Glomerular visceral epithelial cell (primary cell): ENCODE data around the gene LRRK1.
A peak's percentile ranks its signal among the peaks of the same experiment; 100 is the strongest.
"Not testable (repeated sequence)": the region's sequence is repeated elsewhere in the genome, so short reads cannot be mapped to it uniquely, and the experiment has no call there.

Experiments used
- DNase-seq: peaks from one replicate; pipeline ENCODE4 v3.0.0-alpha.2; 2016; ENCODE audit errors: extremely low spot score

LRRK1 gene

DNA sequence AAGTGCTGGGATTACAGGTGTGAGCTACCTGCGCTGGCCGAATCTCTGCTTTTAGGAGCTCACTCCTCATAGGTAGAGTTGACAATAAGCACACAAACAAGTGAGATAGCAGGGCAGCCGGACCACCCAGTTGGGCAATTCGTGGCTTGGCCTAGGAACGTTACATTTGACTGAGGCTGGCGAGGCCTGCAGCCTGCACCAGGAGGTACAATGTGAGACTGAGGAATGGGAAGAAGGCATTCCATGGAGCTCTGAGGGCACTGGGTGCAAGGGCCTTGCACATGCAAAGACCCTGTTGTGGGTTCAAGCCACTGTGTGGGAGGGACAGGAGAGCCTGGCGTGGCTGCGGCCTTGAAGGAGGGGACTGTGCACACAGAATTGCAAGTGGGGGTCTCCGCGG lies 152.5 kb downstream of the LRRK1 start:
- DNase-seq: no peak

DNA sequence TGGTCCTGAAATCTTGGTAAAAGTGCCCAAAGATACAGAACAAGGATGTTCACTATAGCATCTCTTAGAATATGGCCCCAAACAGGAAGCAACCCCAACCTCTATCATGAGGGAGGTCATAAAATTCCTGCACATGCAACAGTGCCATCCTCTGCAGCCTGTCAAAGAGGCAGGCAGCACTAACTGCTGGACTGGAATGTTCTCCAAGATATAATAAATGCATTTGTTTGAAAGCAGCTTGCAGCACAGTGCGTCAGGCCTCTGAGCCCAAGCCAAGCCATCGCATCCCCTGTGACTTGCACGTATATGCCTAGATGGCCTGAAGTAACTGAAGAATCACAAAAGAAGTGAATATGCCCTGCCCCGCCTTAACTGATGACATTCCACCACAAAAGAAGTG lies 153.1 kb downstream of the LRRK1 start:
- DNase-seq: not testable (repeated sequence)

DNA sequence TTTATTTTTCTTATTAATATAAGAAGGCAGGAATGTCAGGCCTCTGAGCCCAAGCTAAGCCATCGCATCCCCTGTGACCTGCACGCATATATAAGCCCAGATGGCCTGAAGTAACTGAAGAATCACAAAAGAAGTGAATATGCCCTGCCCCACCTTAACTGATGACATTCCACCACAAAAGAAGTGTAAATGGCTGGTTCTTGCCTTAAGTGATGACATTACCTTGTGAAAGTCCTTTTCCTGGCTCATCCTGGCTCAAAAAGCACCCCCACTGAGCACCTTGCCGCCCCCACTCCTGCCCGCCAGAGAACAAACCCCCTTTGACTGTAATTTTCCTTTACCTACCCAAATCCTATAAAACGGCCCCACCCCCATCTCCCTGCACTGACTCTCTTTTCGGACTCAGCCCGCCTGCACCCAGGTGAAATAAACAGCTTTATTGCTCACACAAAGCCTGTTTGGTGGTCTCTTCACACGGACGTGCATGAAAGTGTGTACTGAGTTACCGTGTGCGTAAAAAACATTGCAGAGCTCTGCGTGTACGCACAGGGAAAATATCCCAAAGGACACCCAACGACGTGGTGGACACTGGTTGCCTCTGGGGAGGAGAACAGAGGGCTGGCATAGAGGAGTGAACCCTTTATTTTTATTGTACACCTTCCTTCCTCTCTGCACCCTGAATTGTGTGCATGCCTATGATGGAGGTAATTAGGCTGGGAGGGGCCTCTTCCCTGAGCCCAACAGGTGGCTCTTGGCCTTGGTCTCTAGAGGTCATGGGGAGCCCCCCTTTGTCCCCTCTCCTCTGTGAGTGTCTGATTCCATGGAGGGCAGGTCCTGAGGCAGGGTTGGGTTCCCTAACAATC lies 158.9 kb downstream of the LRRK1 start:
- DNase-seq: not testable (repeated sequence)

DNA sequence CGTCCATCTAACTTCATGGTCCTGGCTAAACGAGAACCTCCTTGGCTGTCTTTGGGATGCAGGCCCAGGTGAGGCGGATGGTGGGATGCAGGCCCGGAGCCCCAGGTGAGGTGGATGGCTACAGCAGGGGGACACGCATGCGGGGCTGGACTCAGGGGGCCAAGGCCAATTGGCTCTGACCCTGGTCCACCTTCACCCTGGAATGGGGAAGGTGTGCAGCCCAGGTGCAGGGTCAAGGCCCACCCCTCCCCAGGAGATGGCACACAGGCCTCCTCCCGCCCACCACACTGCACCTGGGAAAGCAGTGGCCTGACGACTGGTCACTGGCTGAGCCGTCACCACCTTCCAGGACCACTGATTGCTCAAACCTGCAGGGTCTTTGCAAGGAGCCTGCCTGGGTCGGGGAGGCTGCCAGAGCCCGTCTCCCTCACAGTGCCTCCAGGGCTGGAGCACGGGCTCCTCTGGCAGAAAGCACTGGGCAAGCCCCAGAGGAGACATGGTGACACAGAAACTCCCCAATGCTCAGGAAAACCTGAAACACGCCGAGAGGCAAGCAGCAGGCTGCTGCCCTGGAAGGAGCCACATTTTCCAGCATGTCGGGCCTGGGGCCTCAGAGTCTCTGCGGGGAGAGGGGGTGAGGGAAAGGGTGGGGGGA lies 159.6 kb downstream of the LRRK1 start:
- no peak for DNase-seq

DNA sequence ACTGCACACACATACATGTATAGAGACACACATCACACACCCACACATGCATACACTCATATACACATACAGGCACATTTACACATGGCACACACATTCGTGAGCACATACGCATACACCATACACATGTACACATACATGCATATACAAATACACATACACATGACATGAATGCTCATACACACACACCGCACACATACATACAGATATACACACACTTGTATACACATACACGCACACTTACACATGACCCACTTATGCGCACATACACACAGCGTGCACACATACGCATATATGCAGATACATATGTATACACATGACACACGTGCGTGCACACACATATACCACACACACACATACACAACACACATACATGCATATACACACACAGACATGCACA lies 162.7 kb downstream of the LRRK1 start:
- DNase-seq: no peak

DNA sequence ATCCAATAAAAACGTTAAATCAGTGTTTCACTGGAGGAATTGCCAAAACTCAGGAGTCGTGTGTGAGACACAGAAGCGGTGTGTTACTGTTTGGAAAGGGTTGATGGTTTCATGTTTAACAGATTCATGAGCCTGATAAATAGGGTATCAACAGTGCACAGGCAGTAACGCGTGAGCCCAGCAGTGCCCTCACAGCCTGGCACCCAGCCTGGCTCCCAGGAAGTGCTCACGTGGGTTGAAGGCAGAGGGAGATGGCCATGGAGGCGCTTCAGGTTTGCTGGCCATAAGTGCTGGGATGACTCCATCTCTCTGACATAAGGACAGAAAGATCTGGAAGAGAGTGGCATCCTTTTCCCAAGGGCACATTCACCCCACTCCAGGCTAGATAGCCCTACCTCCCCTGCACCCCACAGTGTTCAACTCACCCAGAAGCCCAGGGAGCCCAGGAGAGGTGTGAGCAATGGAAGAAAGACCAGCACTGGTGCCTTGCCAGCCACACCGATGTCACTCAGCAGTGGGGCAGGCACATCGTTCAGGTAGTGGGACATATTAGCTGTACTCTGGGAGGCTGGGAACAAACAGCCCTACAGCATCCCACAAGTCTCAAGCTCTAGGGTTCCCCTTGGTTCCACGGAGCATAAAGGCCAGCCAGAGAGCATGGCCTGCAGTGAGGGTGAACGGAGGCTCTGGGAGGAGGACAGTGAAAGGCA lies 164.3 kb downstream of the LRRK1 start:
- no peak for DNase-seq

DNA sequence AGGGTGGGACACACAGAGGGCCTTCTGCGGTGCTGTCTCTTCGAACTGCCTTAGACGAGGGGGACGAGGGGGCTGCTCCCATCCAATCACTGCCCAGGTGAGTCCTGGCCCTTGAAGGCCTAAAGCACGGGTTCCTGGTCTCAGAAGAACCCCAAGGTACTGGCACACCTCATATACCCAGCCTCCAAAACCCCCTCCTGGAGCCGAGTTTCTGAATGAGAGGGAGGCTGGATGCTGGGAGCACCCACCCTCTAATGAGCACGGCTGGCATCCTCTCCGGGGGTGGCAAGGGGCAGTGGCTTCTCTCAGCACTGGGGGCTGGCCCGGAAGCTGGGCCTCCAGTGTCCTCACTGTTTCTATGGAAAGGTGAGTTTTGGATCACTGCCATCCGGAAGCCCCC lies 165.6 kb downstream of the LRRK1 start:
- no peak for DNase-seq

DNA sequence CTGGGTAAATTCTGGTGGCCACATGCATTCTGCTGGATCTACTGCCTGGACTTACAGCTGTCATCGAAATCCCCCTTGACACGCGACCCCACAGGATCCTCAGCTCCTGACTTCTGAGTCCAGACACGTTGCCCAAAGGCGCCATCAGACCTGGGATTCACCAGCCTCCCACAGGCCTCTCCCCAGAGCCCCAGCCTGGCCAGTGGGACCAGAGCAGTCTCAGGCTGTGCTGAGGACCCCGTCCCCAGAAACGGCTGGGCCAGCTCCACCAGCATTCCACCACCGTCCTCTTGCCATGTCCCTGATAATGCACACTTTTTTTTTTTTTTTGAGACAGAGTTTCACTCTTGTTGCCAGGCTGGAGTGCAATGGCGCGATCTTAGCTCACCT lies 166.1 kb downstream of the LRRK1 start:
- DNase-seq: no peak

DNA sequence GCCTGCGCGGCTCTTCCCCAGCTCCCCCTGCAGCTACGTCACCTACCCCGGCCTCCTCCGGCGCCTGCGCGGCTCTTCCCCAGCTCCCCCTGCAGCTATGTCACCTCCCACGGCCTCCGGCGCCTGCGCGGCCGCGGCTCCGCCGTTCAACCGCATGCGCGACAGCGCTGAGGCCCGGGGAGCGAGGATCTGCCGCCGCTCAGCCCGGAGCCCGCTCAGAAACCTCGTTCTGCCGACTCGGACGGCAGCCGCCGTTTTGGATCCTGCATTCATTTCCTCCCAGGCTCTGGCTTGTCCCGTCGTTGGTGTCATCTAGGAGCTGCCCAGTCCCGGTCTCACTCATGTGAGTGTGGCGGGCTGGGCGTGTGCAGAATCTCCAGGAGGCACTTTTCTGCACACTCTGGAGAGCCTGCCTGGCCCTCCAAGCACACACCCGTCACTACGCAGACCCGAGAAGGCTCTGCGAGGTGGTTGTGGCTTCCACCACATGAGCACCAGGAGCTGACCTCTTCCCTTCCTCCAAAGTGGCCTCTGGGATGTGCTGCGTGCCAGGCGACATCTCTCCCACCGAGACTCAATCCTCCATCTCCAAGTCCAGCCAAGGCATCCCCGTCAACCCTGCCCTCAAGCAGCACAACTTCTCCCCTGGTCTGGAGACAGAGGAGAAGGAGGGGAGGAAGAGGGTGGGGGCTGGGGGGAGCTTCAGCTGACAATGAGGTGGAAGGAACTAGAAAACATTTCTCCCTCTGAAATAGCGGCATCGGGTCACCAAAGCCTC lies 167.4 kb downstream of the LRRK1 start:
- DNase-seq: no peak

DNA sequence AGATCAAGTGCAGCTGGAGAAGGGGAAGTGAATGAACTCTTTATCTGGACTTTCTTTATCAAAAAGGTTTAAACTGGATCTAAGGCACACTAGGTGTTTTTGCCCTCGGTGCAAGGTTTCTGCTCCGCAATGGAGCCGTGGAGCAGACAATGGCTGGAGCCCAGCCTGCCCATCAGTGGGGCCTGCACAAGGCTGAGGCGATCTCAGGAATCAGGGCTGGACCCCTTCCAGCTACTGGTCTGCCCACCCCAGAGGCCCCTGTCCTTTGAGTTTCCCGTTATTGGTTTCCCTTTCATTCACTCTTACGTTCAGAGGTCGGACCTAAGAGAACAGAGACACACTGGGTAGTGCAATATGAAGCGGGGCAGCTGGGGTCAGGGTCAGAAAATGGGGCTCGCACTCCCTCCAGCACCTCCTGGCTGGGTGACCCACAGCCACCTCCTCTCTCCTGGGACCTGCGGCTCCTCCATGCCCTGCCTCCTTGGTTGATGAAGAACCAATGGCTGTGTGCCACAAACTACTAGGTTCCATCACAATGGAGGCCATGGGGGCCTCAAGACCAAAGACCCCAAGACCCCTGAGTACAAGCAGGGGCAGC lies 168.1 kb downstream of the LRRK1 start:
- no peak for DNase-seq

DNA sequence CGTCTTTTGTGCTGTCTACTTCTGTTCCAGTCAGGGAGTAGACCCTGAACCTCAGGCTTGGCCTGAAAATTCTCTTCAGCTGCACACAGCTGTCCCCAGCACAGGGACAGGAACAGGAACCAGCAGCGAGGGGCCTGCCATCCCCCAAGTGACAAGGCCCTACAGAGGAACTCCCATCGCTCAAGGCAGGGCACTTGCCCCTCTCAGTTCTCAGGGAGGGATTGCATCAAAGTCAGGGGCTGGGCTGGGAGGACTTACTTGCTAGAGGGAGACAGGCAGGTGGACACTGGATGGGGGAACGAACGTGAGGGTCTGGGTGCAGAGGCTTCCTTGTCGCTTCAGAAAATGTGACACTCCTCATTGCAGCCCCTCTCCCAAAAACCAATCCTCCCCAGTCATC lies 169.1 kb downstream of the LRRK1 start:
- no peak for DNase-seq

DNA sequence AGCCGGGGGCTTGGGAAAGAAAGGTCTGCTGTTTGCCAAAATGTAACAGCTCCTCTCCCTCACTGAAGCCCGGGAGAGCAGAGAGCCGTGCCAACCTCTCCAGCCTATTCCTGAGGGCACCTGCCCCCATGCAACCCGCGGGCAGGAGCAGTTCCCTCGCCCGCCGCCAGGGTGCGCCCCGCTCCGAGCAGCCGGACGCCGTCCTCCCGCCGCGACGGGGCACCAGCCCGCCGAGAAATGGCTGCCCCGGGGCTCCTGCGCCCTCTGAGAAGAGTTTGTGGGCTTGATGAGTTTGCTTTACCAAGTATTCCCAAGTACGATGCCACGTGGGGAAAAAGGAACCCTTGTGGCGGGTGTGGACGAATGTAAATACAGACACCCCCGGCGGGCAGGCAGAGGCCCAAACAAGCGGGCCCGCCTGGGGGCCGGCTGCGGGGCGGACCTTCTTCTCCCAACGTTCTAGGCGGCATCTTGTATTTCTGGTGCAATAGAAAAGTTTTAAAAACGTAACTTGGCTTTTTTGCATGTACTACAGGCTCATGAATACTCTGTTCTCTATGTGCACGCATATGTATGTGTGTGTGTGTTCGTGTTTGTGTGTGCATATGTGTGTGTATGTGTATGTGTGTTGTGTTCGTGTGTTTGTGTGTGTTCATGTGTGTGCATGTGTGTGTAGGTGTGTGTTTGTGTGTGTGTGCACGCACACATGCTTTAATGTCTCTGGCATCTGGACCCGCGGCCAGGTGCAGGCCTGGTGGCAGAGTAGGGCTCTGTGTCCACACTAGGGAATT lies 169.8 kb downstream of the LRRK1 start:
- peak; percentile 72 for DNase-seq

DNA sequence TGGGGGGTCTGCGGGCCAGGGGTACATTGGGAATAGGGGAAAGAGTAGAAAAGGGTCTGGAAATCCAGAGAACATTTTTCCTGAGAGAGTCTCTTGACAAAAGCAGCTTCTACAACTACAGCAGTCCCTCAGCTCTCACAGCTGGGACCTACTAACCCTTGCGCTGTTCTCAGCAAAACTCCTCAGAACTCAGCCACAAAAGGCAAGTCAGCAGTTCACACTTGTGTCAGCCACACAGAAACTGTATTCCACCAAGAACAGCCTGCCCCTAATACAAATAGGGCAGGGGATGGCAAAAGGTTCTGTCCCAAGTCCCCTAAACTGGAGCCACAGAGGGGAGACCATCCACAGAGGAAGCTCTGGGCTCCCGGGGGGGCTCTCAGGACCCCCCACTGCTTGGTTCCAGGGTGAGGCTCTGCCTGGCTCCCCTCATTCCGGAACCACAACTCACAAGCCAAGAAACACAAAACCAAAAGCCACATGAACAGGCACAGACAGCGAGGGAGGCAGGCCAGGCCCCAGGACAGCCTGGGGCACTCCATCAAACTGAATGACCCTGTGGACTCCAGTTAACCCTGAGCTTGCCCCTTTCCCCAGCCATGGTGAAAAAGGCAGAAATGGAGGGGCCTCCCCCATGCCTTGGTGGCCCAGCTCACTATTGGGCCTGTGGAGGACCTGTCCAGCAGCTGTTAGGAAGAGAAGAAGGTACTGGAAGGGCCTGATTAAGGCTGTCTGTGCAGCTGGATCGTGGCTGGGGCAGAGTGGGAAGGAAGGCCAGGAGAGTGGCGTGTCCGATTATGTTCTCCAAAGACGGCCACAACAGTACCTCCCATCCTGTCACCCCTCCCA lies 170.6 kb downstream of the LRRK1 start:
- no peak for DNase-seq

DNA sequence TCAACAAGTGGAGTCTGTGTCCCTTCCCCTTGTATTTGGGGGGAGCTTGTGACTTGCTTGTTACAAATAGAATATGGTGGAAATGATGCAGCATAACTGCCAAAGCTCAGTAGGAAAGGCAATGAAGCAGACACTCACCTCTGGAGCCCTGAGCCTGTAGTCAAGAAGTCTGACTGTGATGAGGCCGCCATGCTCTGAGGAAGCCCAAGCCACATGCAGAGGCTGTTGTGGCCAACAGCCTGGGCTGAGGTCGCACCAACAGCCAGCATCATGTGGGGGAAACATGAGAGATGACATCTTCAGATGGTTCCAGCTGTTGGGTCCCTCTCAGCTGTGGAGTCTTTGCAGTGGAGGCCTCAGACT lies 171.3 kb downstream of the LRRK1 start:
- DNase-seq: no peak

DNA sequence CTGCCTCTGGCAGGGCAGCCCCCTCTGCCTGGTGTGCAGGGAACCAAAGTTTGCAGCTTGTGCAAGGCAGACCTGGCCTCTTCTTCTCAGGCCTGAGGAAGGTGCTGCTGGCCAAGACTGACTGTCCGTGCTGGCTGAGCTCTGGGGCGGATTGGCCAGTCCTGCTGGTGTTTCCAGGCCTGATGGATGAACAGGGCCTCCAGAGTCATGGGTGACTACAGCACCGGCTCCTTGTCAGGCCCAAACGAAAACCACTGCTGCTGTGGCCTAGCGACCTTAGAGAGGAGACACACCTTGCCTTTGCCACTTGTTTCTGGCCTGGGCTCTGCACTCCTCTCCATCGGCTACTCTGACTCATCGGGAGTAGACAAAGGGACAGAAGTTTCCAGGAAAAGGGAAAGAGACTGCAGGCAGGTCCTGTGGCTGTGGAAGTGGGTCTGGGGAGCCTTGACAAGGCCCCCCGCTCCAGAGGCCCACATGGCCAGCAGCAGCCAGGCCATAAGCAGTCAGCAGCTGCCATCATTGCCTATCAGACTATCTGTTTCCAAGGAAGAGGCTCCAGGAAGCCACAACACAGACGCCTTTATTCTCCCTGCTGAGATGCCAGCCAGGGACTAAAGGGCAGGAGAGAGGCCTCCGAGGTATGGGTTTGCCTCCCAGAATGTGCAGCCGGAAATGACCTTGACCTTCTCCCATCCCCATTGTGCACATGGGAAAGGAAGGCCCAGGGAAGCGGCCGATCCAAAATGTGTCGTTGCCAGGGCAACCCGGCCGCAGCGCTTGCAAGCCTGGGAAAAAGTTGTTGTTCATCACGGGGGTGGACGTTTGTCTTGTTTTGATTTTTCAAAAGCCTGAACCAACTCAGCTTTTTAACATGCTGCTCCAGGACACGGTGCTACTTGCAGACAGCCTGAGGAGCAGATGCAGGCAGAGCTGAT lies 172.2 kb downstream of the LRRK1 start:
- DNase-seq: no peak

DNA sequence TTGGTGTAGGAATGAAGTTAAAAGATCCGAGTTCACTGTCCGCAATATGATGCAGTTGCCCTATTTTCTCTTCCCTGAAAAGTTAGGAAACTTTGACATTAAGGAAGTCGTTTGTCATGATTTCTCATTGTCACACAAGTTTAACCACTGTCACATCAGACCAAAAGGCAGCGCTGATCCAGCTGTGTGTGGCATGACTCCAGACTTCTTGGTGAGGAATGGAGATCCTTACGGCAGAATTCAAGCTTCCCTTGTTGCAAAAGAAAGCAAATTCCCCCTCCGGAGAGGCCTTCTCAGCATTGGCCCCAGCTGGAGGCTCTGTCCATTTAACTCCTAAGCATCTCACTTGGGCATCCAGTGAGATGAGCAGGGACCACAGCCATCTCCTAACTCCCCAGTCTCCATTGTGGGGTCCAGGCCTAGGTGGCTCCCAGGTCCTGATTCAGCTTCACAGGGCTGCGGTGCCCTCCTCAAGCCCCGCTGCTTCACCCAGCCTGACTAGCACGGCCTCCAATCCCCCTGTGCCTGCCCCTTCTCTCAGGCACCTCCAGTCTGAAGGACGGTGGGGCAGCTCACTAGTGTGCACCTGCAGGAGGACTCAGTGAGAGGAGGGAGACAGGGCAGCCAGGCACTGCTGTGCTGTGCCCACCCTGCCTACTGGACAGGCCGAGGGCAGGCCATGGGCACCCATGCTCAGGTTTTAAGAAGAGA lies 173.2 kb downstream of the LRRK1 start:
- DNase-seq: no peak

DNA sequence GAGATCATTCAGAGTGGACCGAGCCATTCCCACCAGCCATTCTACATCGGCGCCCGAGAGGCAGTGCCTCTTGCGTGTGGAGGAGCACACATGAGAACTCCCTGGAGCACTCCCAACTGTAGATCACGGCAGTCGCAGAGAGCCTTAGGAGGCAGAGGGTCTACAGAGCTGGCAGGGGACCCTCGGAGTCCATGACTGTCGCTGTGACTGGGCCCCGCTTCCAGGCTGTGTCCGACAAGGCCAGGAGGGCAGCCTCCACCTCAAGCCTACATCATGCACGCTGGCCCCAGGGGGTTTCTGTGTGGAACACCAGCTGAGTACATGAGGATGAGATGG lies 173.7 kb downstream of the LRRK1 start:
- DNase-seq: no peak

DNA sequence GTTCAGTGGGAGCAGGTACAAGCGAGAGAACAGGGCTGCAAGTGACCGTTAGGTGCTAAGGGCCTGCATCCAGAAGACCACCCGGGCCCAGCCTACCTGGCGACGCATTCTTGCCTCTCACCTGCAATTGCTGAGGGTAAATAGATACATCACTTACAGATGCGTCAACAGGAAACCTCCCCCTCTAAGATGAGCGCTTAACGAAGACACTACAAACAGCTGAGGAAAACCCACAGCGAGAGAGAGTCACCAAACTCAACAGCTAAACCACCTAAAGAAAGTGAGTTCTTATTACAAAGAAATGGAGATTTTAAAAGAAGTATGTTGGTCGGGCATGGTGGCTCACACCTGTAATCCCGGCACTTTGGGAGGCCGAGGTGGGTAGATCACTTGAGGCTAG lies 174.8 kb downstream of the LRRK1 start:
- no peak for DNase-seq
